HL-60/S4 (cell line): ENCODE data around the gene EPHB3.
"Not testable (repeated sequence)": the region's sequence is repeated elsewhere in the genome, so short reads cannot be mapped to it uniquely, and the experiment has no call there.

Experiments
- in situ Hi-C: fragments of 300-500 bp; cut with MboI; formaldehyde crosslinking; loops from 2 replicates; pipeline ENCODE4 v1.14.3; 2022; ENCODE audit warnings: low sequenced_read_pairs

Gene EPHB3

DNA sequence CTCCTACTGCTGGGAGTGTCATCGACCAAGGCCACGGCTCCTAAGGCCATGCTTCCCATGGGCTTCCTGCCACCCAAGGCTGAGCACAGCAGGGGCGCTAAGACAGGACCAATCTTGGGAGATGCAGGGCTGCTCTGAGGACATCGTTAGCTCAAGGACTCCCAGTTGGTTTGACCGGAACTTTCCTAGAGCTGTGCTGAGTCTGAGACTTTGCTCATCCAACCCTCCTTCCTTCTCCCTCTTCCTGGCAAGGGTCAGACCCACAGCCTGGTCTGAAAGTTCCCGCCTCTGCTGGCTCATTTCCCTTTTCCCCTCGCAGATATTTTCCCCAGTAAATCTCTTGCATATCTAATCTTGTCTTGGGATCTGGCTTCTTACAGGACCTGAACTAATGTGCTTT lies 57.2 kb downstream of the EPHB3 start:
- in situ Hi-C loops, result no loop called here

DNA sequence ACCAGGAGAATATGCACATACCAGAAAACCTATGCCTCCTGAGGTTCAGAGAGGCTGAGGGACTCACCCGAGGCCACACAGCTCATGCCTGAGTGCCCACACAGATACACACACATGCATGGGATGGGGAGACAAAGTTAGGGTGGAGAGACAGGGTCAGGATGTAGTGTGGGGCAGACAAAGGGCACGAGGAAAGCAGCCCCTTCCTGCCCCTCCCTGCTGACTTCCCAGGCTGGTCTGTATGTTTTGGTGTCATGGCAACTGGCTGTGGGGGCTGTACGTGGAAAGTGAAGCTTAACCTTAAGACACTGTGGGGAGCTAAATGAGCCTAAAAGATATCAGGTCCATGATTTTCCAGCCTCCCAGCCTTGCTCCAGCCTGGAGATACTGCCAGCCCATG lies 57.8 kb downstream of the EPHB3 start:
- in situ Hi-C loops, result no loop called here

DNA sequence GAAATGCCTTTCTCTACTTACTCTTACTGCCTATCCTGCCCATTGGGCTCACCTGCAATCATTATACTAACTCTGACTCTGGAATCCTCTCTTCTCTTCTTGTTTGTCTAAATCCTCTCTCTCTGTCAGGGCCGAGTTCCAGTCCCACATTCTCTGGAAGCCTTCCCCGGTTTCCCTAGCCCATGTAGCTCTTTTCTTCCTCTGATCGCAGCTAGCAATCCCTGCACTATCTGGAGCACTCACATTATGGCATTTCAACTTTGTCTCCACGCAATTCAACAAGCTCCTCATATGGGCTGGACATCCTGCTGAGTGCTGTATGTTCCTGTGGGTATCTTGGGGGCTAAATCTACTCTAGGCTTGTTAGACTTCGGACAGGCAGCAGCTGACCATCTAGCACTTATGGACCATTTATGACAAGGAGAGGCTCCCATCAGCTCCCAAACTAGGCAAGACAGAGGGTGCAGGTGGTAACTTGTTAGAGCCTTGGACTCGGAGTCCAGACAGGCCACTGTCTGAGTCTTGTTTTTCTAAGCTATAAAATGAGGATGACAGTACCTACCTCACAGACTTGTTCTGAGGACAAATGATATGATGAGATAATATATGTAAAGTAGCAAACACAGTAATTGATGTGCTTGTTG lies 58.3 kb downstream of the EPHB3 start:
- in situ Hi-C loops, result no loop called here

DNA sequence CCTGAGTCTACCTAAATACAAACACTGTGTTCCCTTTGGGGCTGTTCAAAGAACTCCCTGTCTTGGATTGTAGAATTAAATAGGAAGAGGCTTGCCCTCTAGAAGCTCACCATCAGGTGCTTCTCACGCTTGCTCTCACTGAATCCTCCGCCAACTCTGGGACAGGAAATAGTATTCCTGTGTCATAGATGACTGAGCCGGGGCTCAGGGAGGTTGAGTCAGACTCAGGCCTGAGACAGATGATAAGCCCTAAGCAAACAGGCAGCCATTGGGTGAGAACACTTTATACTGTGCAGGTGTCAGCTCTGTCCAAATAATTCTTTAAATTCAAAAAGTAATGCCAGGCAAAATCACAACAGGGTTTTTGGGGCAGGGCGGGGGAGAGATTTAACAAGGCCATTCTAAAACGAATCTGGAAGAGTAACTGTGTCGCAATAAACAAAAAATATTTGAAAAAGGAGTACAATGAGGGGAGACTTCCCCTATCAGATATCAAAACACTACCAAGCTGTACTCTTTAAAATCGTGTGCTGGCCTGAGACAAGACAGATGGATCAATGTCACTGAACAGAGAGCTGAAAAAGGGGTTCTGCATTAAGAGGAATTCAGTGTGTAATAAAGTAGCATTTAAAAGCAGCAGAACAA lies 59.0 kb downstream of the EPHB3 start:
- in situ Hi-C loops, result no loop called here

DNA sequence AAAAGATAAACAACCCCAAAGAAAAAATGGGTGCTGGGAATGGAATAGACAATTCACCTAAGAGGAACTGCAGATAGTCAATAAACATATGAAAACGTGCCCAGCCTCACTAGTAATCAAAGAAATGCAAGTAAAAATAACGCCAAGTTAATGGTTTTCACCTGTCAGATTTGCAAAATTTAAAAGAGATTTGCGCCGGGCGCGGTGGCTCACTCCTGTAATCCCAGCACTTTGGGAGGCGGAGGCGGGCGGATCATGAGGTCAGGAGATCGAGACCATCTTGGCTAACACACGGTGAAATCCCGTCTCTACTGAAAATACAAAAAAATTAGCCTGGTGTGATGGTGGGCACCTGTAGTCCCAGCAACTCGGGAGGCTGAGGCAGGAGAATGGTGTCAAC lies 60.6 kb downstream of the EPHB3 start:
- in situ Hi-C loops, result not testable (repeated sequence)

DNA sequence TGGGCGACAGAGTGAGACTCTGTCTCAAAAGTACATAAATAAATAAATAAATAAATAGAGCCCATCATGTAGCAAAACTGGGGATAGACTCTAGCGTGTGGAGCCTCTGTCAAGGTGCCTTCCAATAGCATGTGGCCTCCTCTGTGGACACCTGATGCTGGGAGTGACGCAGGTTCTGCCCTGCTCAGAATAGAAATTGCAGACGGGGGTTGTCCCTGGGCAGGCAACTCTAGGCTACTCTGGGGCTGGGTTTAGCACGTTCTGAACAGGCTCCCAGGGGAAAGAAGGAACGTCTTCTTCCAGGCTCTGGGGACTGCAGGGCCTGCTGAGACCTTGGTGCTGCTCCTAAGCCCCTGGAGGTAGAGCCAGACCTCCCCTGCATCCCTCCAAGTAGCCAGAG lies 65.3 kb downstream of the EPHB3 start:
- in situ Hi-C loops, result no loop called here

DNA sequence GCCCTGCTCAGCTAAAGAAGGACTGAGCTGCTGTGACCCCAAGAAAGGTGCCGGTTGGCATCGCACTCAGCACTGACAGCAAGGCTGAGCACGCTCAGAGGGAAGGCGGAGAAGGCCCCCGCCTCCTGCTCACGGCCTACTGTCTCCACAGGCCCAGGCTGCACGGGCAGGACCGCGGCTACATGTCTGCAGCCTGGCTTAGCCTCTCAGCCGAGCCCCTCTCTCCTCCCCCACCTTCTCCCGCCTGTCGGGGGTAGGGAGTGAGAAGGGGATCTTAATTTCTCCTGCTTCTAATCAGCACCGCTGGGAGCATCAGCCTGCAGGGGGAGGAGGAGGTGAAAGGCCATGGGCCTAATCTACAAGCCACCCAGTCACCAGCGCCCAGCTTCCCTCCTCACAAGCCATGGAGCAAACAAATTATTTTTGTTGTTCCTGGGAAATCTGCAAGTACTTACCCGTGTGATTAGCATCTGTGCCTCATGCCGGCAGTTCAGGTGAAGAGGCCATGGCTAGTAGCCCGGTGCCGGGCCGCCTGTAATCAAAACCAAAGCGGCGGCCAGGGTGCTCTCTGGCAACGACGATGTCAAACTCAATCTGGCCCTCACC lies 68.1 kb downstream of the EPHB3 start:
- in situ Hi-C loops, result no loop called here

DNA sequence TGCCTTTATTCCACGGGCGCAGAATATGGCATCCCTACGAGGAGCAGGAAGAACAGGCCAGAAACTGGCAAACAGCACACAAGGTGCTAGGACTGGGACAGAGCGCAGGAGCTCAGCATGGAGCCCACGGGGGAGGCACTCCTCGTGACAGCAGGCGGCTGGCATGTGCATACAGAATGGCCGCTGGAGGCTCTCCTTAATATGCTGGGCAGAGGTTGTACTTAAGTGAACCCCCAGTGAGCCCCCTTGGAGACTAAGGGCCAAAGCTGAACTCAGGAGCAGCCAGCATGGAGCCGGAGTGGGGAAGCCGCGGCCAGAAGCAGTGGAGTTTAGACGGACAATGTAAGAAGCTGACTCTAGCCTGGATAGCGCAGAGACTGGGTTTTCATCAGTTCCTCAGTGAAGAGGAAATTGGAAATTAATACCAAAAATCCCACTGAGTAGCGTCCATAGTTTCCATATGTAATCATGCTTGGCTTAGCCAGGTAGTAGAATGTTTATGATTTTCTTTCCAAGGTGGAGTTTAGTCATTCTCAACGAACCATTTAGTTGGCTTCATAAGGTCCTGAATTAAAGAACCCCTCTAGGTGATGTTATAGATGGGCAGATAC lies 69.4 kb downstream of the EPHB3 start:
- in situ Hi-C loops, result no loop called here

DNA sequence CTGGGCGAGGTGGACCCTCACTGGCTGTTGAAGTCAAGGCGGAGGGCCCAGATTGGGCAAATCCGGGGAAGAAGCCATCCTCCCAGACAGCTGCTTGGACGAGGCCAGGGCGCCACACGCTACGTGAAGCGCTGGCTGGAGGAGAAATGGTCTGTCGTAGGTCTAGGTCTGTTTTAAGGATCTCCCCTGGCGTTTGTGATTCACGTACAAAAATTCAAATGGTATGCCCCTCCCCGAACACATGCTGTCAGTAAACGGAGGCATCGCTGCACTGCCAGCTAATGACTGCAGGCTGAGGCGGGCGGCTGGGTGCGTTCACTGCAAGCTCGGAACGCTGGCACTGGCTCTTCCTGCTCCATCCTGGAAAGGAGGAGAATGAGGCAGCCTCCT lies 69.9 kb downstream of the EPHB3 start:
- in situ Hi-C loops, result no loop called here
